ENCODE measurements around the gene PELO. TPM values are rescaled to one million over a fixed set of nuclear protein-coding genes. Genes with fewer than 3 reads are reported as not detected.

PELO gene
- total and polyA plus RNA-seq, 9 of the 15 experiments (the other 6 are each of a cell fraction or from before 2014, with no cell fraction given): 5.8 to 14.6 (median 9.6) TPM

- TF ChIP-seq MGA (IDR thresholded peaks at IDR 0.05) (no peak), STAT5B (CRISPR knock-in tag; IDR thresholded peaks at IDR 0.05) (no peak), PHTF2 (CRISPR knock-in tag; IDR thresholded peaks at IDR 0.05) (no peak), ZNF740 (CRISPR knock-in tag; IDR thresholded peaks at IDR 0.05) (no peak), ZNF740 (tag; IDR thresholded peaks at IDR 0.05) (no peak), CREB5 (CRISPR knock-in tag; IDR thresholded peaks at IDR 0.05) (no peak), SMARCC2 (IDR thresholded peaks at IDR 0.05; ENCODE audit: low read depth) (no peak), CEBPG (CRISPR knock-in tag; IDR thresholded peaks at IDR 0.05) (no peak), CEBPG (tag; conservative IDR thresholded peaks at IDR 0.05 in 1 of 2, IDR thresholded peaks at IDR 0.05 in 1 of 2) (no peak), USF2 (CRISPR knock-in tag; IDR thresholded peaks at IDR 0.05) (no peak), ZNF79 (CRISPR knock-in tag; IDR thresholded peaks at IDR 0.05; ENCODE audit: low read depth) (no peak), ZNF561 (CRISPR knock-in tag; conservative IDR thresholded peaks at IDR 0.05) (no peak)
Observed at GRCh38 chr5:52822437-52822836, 34.7 kb downstream of the PELO start (continued).
